GM18526 (cell line): Measurements from ENCODE around the gene C2CD4B.

Experiments
- POLR2A ChIP-seq: IDR thresholded peaks from 3 replicates; pipeline ENCODE4 v1.6.1; 2011; ENCODE audit not compliant: insufficient read length; ENCODE audit errors: extremely low read depth

The C2CD4B gene

GRCh38 chr15:62135532-62136134 lies 29.5 kb downstream of the C2CD4B start:
- TF ChIP-seq POLR2A: no peak

GRCh38 chr15:62133141-62133540 lies 31.9 kb downstream of the C2CD4B start:
- no peak for TF ChIP-seq POLR2A

- no peak for TF ChIP-seq POLR2A
Measured at GRCh38 chr15:62128916-62129315, 36.2 kb downstream of the C2CD4B start.

GRCh38 chr15:62126364-62126763 lies 38.7 kb downstream of the C2CD4B start:
- no peak for TF ChIP-seq POLR2A

- TF ChIP-seq POLR2A: no peak
Measured at GRCh38 chr15:62125773-62126172, 39.3 kb downstream of the C2CD4B start.

- no peak for TF ChIP-seq POLR2A
Measured at GRCh38 chr15:62124973-62125303, 40.1 kb downstream of the C2CD4B start.

- TF ChIP-seq POLR2A: no peak
Measured at GRCh38 chr15:62124176-62124972, 40.7 kb downstream of the C2CD4B start.

- TF ChIP-seq POLR2A: no peak
Measured at GRCh38 chr15:62122249-62122648, 42.8 kb downstream of the C2CD4B start.

- TF ChIP-seq POLR2A: no peak
Measured at GRCh38 chr15:62121273-62122015, 43.6 kb downstream of the C2CD4B start.

GRCh38 chr15:62120776-62121175 lies 44.3 kb downstream of the C2CD4B start:
- TF ChIP-seq POLR2A: no peak

GRCh38 chr15:62119874-62120273 lies 45.2 kb downstream of the C2CD4B start:
- TF ChIP-seq POLR2A: no peak

- no peak for TF ChIP-seq POLR2A
Measured at GRCh38 chr15:62119227-62119864, 45.7 kb downstream of the C2CD4B start.

GRCh38 chr15:62118520-62119226 lies 46.4 kb downstream of the C2CD4B start:
- TF ChIP-seq POLR2A: no peak

GRCh38 chr15:62115847-62116246 lies 49.2 kb downstream of the C2CD4B start:
- no peak for TF ChIP-seq POLR2A
